Left colon (tissue), 2 donors: ENCODE results near the gene GPATCH4. TPM values are rescaled to one million over a fixed set of nuclear protein-coding genes. Genes with fewer than 3 reads are reported as not detected.
"Not testable (repeated sequence)": the region's sequence is repeated elsewhere in the genome, so short reads cannot be mapped to it uniquely, and the experiment has no call there.

Experiments
- ATAC-seq: fragments of 200-7000 bp; cut with Tn5 transposase; one replicate; pipeline ENCODE4 v1.9.1; 2020; ENCODE audit warnings: mild to moderate bottlenecking, moderate library complexity
- DNase-seq, 2 donors: peaks; one replicate each; pipeline ENCODE4 v3.0.0-alpha.2; 2020
- intact Hi-C, 2 donors: fragments of 100-400 bp; cut with DNase I in 1 of 2; cut with micrococcal nuclease in 1 of 2; formaldehyde crosslinking; loops; one replicate each; pipeline versions ENCODE4 v1.11.2 to v1.14.0; 2022; cut with DNase I, micrococcal nuclease
- total RNA-seq, 2 donors: library from RNA; stranded (reverse); fragmentation: NEBNext Ultra II Directional; extraction: Animal tissue kit (Norgen Biotek cat#: 25700); gene quantifications; one replicate each; pipeline ENCODE4 v1.2.1, GENCODE V29; 2021
- donor health status: DM: no; HTN: no; CAD: no.
- donor health status: DM: yes; HTN: yes; CAD: no.

GPATCH4 gene
- total RNA-seq, 2 donors from 2014 or later = 13.8 to 20.1 TPM

DNA sequence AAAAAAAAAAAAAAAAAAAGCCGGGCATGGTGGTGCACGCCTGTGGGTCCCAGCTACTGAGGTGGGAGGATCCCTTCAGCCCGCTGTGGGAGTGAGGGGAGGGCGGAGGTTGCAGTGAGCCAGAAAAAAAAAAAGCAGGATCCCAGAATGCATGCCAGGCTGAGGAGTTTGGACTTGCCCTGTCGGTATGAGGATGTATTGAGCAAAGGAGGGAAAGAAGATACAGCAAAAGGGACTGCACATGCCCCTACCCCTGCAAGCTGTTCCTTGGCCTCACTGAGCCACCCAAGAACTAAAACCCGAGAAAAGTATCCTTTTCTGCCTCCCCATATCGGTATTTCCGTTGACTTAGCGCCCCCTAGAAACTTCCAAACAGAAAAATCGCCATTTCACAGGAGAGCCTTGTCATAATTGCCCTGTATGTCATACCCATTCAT, 1.3 kb upstream of the GPATCH4 start:
- no peak for ATAC-seq
- no peak for DNase-seq
- intact Hi-C loops = loop anchor here in 1 of 2 donors (5.0 to 10.0 kb wide), 2 partner anchors 155 to 218 kb away; no protein-coding TSS in a partner anchor

GRCh38 chr1:156601892-156602291, 613 bp upstream of the GPATCH4 start:
- intact Hi-C loops = loop anchor here in 1 of 2 donors (5.0 to 10.0 kb wide), 2 partner anchors 155 to 217 kb away; no protein-coding TSS in a partner anchor
- ATAC-seq (no peak), DNase-seq (no peak)

DNA sequence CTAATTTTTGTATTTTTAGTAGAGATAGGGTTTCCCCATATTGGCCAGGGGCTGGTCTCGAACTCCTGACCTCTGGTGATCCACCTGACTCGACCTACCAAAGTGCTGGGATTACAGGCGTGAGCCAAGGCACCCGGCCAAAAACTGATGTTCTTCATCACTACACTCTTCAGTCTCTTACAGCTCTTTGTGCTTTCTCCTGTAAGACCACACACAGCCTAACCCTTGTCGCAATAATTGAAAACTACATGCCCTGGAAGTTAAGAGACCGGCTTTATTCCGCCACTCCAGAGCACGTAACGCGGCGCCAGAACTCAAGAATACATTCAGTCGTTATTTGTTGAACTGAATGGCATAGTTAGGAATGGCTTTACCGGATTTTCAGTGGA, 552 bp downstream of the GPATCH4 start:
- intact Hi-C loops = loop anchor here in 1 of 2 donors (5.0 to 10.0 kb wide), 2 partner anchors 153 to 216 kb away; no protein-coding TSS in a partner anchor
- peak; percentile 30 for ATAC-seq
- peak in 1 of 2 donors; percentile 18 for DNase-seq

GRCh38 chr1:156599811-156600210, 1.5 kb downstream of the GPATCH4 start:
- no peak for DNase-seq
- intact Hi-C loops = loop anchor here in 1 of 2 donors (5.0 to 10.0 kb wide), 2 partner anchors 153 to 215 kb away; no protein-coding TSS in a partner anchor
- no peak for ATAC-seq

GRCh38 chr1:156598731-156599432, 2.4 kb downstream of the GPATCH4 start:
- ATAC-seq = no peak
- intact Hi-C loops = no loop called here
- no peak for DNase-seq

- DNase-seq (no peak), ATAC-seq (no peak)
- intact Hi-C loops = no loop called here
Measured at GRCh38 chr1:156598125-156598524, 3.2 kb downstream of the GPATCH4 start.

DNA sequence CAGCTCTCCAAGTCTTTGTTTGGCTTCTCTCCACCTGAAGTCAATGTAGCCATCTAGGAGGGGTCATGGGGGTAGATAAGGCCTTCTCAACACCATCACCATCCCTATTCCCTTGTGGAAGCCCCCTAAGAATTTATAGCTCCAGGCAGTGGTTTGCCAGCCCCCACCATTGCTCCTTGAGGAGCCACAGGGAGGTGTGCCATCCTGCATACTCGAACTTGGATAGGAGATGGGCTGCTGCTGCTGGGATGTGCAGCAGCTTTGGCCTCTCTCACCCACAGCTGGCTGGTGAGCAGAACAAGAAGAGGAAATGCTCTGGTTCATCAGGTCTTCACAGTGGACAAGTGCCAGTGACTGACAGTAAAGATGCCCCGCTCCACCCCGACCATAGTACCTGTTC, 4.9 kb downstream of the GPATCH4 start:
- intact Hi-C loops = no loop called here

GRCh38 chr1:156595016-156595415, 6.3 kb downstream of the GPATCH4 start:
- ATAC-seq (no peak), DNase-seq (no peak)
- intact Hi-C loops = no loop called here

More for the DNA sequence above, 4.9 kb downstream of the GPATCH4 start:
- ATAC-seq = no peak
- no peak for DNase-seq

DNA sequence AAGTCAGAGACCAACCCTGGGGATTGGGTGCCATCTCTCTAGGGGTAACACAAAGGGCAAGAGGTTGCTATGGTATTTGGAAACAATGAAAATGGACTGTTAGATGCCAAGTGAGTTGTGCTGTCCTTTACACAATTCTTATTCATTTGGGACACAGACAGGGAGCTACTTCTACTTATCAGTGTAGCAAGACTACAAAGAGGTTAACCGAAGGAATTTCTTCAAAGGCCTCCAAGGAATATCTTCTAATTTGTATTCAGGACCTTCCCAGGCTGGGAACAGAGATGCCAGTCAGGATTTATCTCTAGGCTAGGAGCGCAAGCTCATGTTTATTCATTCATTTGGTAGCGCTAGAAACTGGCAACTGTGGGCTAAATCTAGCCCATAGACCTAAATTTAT, 7.1 kb downstream of the GPATCH4 start:
- no peak for ATAC-seq
- DNase-seq = no peak
- intact Hi-C loops = no loop called here

DNA sequence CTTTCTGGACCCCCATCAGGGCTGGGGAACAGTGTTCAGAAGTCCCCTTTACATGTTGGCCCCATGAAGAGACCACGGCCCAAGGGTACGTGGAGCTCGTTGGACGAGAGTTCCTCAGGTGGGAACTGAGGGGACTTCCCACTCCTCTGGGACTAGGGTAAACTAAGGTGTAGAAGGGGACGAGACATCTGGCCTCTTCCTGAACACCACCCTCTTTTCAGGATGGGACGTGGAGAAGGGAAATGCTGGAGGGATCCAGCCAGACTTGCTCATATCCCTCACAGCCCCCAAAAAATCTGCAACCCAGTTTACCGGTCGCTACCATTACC, 7.7 kb downstream of the GPATCH4 start:
- intact Hi-C loops = no loop called here
- no peak for ATAC-seq

DNA sequence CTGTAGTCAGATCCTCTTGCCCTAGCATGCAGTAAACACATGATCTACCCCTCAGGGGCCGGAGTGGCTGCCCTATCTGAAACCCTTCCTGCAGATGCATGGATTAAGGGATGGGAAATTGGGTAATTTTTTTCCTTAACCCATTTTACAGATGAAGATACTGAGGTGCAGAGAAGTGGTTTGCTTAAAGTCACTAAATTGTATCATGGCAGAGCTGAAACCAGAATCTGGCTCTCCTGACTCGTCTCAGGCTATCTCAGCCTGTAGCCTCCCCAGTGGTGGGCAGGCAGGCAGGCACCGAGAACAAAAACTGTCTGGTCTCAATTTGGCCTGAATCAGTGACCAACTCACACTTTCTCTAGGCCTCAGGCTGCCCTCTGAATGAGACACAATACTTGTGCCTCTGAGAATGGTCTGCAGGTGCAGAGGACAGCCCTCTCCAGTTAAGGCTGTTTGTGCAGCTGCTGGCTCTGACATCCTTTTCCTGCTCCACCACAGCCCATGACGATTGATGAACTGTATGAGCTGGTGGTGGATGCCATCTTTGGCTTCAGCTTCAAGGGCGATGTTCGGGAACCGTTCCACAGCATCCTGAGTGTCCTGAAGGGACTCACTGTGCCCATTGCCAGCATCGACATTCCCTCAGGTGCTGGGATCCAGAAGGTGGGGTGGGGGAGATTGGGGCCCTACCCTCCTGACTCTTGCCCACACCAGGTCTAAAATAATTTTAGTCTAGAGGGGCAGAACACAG, 8.2 kb downstream of the GPATCH4 start:
- DNase-seq = no peak
- intact Hi-C loops = no loop called here
- ATAC-seq = no peak

More for the DNA sequence above, 7.7 kb downstream of the GPATCH4 start:
- DNase-seq = no peak

GRCh38 chr1:156592158-156592909, 8.9 kb downstream of the GPATCH4 start:
- ATAC-seq = no peak
- no peak for DNase-seq
- intact Hi-C loops = no loop called here

GRCh38 chr1:156591432-156592157, 9.7 kb downstream of the GPATCH4 start, which contains the start of gene NAXE:
Gene NAXE, plus strand, starts transcription at chr1:156591776. Its CDS starts 29 bp downstream, at chr1:156591805.
- intact Hi-C loops = no loop called here
- DNase-seq = peak; percentile 72 to 85
- peak; percentile 91 for ATAC-seq

GRCh38 chr1:156591181-156591431, 10.2 kb downstream of the GPATCH4 start:
- DNase-seq = no peak
- no peak for ATAC-seq
- intact Hi-C loops = no loop called here

- DNase-seq (no peak), ATAC-seq (no peak)
- intact Hi-C loops = no loop called here
Measured at GRCh38 chr1:156590326-156591180, 10.7 kb downstream of the GPATCH4 start.

DNA sequence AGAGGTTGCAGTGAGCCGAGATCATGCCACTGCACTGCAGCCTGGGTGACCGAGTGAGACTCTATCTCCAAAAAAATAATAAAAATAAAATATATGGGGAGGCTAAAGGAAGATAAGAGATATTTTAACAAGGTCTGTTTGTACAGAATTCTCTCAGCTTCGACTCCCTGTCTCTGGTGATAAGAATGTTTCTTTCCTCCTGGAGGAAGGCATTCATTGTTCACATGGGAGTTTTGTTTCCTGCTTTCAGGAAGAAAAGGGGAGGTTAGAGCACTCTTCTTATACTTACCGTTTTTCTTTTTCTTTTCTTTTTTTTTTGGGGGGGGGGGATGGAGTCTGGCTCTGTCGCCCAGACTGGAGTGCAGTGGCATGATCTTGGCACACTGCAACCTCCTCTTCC, 11.7 kb downstream of the GPATCH4 start:
- DNase-seq (no peak), ATAC-seq (no peak)
- intact Hi-C loops = no loop called here

DNA sequence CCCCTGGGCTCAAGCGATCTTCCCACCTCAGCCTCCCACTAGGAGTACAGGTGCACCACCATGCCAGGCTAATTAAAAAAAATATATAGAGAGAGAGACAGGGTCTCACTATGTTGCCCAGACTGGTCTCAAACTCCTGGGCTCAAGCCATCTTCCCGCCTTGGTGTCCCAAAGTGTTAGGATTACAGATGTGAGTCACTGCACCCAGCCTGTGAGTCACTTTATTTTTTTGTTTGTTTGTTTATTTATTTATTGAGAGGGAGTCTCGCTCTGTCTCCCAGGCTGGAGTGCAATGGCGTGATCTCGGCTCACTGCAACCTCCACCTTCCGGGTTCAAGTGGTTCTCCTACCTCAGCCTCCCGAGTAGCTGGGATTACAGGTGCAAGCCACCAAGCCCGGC, 13.4 kb downstream of the GPATCH4 start:
- DNase-seq, intact Hi-C loops, ATAC-seq: not testable (repeated sequence)

DNA sequence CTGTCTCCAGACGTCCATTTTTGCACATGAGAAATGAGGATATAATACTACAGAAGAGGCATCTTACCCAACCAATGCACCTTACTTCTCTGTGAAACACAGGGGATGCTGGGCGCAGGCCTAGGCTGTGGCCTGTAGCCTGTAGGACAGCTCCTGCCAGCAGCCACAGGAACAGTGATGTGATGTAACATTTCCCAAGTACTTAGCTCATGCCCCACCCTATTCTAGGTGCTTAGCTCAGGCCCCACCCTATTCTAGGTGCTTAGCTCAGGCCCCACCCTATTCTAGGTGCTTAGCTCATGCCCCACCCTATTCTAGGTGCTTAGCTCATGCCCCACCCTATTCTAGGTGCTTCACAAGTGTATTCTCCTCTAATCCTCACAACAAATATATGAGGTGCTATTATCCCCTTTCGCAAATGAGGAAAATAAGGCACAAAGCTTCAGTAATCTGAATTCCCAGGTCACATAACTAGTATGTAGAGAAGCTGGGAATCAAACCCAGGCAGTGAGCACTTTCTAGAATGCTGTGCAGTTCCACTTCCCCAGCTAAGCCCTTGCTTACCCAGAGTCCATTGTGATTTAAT, 14.3 kb downstream of the GPATCH4 start:
- peak; percentile 64 for ATAC-seq
- no peak for DNase-seq
- intact Hi-C loops = no loop called here
